HUDEP-2 (cell line): ENCODE measurements around the gene OR5AU1.
"Not testable (repeated sequence)": the region's sequence is repeated elsewhere in the genome, so short reads cannot be mapped to it uniquely, and the experiment has no call there.

ENCODE experiments used
- DNase-seq, 76 experiments: peaks; one replicate each; lab custom pipeline; 2025; ENCODE audit not compliant: unreplicated experiment in 76 of 76; lab: John Stamatoyannopoulos, UW

The OR5AU1 gene

GRCh38 chr14:21182166-21182565 is 26.3 kb upstream of the OR5AU1 start:
- DNase-seq = no peak

GRCh38 chr14:21171128-21171527 is 15.3 kb upstream of the OR5AU1 start:
- no peak for DNase-seq

DNA sequence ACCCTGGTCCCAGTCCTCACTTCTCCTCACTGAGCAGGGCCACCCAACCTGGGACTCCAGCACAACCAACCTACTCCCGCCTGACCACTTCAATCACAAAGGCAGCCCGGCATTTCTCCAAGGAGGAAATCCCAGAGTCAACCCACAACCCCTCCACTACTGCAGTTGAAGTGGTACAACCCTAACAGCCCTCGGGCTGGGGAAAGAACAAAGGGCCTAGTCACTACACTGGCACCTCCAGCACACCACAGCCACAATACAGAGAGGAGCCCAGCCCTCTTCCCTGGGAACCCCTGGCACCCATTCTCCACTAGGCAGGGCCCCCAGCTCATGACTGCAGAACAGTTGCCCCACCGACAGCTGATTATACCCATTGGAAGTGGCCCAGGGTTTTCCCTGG is 13.7 kb upstream of the OR5AU1 start:
- no peak for DNase-seq

- DNase-seq = no peak
These were observed 12.2 kb upstream of the OR5AU1 start for GRCh38 chr14:21168055-21168454.

DNA sequence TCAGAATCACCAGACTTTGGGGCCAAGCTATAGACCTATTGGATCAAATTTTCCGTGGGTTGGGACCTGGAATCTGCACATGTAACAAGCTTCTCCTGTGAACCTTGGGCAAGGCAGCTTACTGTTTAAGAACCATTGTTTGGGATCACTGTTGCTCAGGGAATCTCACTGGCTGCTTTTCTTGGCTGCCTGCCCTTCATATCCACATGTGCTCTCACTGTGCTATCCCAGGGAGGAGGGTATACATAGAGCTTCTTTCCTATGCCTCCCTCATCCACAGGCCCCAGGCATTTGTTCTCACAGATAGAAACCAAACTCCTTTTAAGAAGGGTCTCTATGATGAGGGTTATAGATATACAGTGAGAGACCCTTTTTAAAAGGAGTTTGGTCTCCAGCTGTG is 9.8 kb upstream of the OR5AU1 start:
- not testable (repeated sequence) for DNase-seq

DNA sequence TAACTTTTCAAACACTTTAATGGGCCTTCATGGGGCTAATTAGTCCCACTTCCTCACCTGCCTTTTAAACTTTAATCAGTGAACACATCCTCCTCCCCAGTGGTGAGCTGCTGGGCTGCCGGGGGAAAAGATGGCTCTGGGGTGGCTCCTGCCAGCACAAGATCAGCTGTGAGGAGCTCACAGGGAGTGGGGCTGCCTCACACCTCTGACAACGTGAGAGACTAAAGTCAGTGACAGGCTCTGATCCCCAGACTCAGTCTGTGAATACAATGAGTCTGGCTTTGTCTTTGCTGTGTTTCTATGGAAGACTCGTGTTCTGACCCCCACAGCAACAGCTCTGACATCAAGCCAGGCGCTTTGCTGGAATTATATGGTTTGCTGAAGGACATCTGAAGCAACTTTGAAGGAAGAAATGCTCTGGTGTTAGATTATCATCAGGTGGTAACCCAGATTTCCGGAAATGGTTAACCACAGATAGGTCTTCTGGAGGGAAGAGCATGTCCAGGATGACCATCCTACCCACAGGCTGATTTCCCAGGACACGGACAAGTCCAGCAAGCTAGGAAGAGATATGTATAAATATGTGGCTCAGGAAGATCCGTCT is 9.2 kb upstream of the OR5AU1 start:
- not testable (repeated sequence) for DNase-seq

DNA sequence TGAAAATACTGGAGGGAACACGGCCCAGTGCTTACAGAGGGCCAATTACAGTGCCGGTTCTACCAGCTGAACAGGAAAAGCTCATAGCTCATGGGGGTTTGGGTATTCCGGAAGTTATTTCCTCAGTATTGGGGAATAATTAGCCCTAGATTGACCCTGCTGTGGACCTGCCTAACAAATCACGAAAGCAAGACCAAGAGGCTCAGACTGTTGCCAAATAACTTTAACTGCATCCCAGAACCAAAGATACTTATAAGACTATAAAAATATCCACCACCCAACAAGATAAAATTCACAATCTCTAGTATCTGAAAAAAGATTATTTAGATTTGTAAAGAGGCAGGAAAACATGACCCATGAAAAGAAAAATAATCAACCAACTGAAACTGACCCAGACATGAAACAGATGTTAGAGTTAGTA is 8.0 kb upstream of the OR5AU1 start:
- DNase-seq = no peak

- no peak for DNase-seq
These were observed 6.2 kb upstream of the OR5AU1 start for GRCh38 chr14:21162081-21162480.

DNA sequence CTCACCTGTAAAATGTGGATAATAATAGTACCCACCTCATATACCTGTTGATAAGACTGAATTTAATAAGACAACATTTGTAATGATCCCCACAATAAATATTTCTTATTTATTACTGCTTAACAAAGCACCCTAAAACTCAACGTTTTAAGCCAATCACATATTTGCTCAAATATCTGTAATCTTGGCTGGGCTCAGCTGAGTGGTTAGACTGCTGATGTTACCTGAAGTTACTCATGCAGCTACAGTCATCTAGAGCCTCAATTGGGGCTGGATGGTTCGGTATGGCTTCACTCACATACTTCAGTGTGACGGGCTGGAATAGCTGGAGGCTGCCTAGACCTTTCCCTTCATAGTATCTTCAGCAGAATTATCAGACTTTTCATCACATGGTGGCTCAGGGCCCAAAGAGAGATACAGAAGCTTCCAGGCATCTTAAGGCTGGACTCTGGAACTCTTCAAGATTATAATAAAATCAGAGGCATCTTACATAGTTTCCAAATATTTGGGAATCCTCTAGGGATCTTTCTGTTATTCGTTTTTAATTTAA is 4.3 kb upstream of the OR5AU1 start:
- no peak for DNase-seq

DNA sequence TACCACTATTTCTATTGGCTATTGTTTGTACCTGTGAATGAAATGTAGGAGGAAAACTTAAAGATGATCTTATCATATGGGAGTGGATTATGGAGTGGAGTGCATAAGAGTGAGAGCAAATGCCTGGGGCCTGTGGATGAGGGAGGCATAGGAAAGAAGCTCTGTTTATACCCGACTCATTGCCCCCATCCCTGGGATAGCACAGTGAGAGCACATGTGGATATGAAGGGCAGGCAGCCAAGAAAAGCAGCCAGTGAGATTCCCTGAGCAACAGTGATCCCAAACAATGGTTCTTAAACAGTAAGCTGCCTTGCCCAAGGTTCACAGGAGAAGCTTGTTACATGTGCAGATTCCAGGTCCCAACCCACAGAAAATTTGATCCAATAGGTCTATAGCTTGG is 2.3 kb upstream of the OR5AU1 start:
- DNase-seq = not testable (repeated sequence)

DNA sequence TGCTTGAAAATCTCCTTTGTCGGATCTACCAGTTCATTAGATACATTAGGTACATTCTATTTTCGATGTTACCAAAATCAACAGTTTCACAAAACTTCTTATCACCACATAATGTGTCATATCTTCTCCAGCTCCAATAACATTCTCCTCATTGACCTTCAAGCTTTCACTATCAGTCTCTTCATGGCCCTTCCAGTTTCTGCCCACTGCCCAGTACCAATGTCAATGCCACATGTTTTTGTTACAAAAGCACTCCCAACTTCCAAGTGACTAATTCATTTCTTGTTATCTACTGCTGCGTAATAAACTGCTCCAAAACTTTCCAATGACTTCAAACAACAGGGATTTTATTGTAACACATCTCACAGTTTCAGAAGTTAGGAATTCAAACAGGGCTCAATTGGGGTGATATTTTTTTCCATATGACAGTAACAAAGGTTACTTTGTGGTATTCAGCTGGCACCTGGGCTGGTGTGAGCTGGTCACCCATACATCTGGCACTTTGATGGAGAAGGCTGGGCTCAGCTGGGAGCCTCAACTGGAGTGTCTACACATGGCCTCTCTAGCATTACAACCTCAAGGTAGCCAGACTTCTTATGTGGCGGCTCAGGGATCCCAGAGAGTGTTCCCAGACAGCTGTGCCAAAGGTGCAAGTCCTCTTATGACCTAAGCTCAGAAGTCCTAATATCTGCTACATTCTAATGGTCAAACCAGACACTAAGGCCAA is 6.1 kb downstream of the OR5AU1 start:
- DNase-seq = no peak

DNA sequence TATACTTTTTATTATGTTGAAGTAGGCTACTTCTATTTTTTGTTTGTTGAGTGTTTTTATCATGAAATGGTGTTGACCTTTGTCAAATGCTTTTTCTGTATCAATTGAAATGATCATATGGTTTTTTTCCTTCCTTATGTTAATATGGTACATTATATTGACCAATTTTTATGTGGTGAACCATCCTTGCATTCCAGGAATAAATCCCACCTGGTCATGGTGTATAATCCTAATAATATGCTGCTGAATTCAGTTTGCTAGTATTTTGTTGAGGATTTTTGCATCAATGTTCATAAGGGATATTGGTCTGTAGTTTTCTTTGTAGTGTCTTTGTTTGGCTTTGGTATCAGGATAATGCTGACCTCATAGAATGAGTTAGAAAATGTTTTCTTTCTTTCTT is 10.4 kb downstream of the OR5AU1 start:
- no peak for DNase-seq

- no peak for DNase-seq
These were observed 13.5 kb downstream of the OR5AU1 start for GRCh38 chr14:21142357-21142756.

DNA sequence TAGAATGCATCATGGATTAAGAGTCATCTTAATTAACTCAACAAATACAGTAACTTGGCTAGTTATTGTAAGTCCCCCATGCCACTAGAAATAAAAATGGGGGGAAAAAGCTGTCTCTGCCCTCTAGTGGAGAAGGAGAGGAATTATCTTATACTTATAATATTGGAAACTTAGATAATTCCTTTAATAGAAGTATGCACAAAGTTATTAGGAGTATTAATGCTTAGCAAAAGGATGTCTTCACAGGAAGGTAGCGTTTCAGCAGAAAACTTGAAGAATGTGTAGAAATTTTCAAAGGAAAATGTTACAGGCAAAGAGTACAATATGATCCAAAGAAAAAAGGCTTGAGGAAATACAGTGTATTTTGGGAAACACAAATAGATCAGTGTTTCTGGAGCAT is 19.8 kb downstream of the OR5AU1 start:
- DNase-seq = peak in 1 of 76 experiments; percentile 2

GRCh38 chr14:21133901-21134300 is 22.0 kb downstream of the OR5AU1 start:
- DNase-seq = no peak

GRCh38 chr14:21123429-21123828 is 32.4 kb downstream of the OR5AU1 start:
- DNase-seq = no peak

GRCh38 chr14:21121122-21121521 is 34.7 kb downstream of the OR5AU1 start:
- no peak for DNase-seq

- DNase-seq = no peak
These were observed 35.2 kb downstream of the OR5AU1 start for GRCh38 chr14:21120686-21121085.

DNA sequence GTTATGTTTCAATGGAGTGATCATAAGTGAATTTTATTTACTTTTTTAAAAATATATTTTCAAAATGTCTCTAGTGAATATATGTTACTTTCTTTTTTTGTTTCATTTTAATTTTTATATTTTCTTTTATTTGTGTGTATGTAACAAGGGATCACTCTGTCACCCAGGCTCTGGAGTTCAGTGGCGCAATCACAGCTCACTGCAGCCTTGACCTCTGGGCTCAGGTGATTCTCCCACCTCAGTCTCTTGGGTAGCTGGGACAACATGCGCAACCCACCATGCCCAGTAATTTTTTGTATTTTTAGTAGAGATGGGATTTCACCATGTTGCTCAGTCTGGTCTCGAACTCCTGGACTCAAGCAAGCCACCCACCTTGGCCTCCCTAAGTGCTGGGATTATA is 36.9 kb downstream of the OR5AU1 start:
- DNase-seq = no peak

GRCh38 chr14:21113369-21113768 is 42.5 kb downstream of the OR5AU1 start:
- DNase-seq = no peak

GRCh38 chr14:21112255-21112654 is 43.6 kb downstream of the OR5AU1 start:
- DNase-seq = no peak
